Activated gamma-delta T cell treated with anti-CD3 and anti-CD28 coated beads, Interleukin-2, amount 50 U/mL, for 16 hours (primary cell): ENCODE results near the gene RPUSD3.
A peak's percentile ranks its signal among the peaks of the same experiment; 100 is the strongest.

Experiments
- DNase-seq: peaks from one replicate; pipeline ENCODE4 v3.0.0-alpha.2; 2020; ENCODE audit warnings: low read depth

RPUSD3 gene

DNA sequence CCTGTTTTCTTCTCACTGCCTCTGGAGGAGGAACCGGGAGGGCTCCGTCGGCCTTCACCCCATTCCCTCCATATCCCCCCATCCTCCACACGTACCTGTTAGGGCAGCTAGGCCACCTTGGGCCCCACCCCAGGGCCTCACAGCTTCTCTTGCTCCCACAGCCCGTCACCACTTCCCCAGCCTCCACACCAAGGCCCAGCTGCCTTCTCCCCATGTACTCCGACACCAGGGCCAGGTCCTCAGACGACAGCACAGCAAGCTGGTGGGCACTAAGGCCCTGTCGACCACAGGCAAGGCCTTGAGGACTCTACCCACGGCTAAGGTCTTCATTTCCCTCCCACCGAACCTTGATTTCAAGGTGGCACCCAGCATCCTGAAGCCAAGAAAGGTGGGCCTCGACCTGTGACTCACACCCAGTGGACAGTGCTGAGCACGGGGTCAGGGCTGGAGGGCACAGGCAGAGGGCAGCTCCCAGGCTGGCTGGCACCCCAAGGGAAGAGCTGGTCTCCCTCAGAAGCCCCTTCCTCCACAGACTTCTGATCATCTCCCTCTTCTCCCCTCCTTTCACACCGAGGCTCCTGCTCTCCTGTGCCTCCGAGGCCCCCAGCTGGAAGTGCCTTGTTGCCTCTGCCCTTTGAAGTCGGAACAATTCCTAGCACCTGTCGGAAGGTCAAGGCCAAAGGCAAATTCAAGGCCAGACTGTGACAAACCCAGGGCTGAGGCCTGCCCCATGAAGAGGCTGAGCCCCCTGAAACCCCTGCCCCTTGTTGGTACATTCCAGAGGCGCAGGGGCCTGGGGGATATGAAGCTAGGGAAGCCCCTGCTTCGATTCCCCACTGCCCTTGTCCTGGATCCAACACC, 9.1 kb downstream of the RPUSD3 start:
- no peak for DNase-seq

GRCh38 chr3:9833078-9833477, 10.7 kb downstream of the RPUSD3 start:
- DNase-seq, result no peak

DNA sequence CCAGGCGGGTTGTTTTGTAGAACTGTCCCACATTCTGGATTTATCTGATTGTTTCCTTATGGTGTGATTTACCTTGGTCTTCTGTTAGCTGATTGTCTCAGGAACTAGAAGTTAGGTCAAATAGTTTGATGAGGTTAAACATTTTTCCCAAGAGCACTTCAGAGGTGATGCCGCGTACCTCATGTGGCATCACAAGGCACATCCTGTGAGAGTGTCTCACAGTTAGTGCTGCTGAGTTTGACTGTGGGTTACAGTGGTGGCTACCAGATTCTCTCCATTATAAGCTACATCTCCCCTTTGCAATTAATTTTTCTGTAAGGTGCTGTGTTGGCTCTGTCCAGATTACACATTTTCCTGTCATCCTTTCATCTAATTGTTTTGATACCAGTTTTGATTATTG, 12.6 kb downstream of the RPUSD3 start:
- no peak for DNase-seq

DNA sequence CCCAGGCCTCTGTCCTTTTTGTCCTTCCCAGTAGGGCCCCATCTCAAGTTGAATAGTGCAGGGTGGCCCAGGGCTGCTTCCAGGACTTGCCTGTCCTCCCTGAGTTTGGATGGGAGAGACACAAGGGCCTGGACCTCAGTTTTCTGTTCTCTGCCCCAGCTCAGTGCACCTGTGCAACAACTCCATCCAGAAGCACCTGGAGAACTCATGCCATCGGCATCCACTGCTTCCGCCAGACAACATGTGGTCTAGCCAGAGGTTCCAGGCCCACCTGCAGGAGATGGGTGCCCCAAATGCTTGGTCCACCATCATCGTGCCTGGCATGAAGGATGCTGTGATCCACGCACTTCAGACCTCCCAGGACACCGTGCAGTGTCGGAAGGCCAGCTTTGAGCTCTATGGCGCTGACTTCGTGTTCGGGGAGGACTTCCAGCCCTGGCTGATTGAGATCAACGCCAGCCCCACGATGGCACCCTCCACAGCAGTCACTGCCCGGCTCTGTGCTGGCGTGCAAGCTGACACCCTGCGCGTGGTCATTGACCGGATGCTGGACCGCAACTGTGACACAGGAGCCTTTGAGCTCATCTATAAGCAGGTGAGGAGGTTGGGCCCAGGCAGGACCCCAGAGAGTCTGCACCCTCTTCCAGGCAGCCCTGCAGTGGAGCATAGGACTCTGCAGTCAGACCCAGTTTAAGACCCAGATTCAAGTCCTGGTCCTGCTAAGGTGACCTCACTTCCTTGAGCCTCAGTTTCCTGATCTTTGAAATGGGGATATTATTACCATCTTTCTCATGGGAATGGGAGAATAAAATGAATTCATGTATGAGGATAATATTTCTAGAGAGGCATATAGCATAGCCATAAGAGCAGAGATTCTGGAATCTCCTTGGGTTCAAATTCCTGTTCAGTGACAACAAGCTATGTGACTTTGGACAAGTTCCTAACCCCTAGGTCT, 14.7 kb downstream of the RPUSD3 start:
- no peak for DNase-seq

DNA sequence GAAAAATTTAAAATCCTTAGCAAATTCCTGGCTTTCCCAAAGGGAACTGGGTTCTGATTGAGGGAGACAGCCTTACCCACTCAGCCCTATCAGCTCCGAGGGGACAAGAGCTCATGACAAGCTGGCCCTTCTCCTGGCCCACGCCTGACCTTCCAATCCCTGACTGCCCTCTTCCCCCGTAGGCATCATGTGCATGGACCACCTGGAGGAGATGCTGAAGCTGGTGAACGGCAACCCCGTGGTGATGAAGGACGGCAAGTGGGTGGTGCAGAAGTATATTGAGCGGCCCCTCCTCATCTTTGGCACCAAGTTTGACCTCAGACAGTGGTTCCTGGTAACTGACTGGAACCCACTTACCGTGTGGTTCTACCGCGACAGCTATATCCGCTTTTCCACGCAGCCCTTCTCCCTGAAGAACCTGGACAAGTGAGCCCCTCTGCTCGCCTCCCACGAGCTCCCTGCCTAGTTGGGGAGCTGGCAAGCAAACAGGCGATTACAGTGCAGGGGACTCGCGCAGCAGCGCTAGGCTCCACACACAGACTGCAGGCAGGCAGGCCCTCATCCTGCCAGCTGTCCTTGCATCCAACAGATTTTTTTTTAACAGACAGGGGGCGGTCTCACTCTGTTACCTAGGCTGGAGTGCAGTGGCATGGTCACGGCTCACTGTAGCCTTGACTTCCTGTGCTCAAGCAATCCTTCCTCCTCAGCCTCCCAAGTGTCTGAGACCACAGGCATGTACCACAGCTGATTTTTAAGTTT, 16.8 kb downstream of the RPUSD3 start:
- DNase-seq, result no peak

DNA sequence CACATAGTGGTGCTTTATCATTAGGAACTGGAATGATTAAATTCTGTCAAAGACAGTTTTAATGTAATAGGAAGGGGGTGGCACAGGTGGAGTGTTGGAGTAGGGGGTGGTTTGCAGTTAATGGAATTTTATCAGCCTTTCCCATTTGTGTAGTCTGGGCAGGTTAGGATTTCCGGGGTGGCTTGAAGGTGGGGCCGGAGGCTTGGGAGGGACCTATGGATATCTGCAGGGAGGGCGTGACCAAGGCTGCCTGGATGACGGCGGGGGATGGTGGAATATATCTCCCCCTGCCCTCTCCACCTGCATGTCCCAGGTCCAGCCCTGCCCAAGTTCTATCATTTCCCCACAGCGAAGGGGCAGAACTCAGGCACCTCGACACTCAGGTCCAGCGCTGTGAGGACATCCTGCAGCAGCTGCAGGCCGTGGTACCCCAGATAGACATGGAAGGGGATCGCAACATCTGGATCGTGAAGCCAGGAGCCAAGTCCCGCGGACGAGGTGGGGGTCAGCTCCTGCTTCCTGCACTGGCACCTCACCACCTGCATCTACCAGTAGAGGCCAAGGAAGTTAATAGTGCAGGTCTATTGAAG, 18.3 kb downstream of the RPUSD3 start:
- no peak for DNase-seq

DNA sequence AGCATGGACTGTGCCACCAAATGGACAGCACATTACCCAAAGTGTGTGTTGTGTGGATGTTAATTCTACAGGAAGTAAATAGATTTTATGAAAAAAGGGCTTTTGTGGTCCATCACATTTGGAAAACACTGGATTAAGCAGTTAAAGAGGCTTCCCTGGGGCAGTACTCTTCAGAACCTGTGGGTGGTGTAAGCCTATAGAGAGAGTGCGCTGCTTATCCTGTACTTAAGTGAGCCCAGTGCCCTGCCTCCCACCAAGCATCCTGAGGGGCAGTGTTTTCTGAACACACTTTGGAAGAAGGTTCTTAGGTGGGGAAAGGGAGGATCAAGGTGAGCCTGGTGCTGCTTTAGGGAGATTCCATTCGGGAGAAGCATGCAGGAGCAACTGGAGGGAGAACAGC, 22.9 kb downstream of the RPUSD3 start:
- no peak for DNase-seq

DNA sequence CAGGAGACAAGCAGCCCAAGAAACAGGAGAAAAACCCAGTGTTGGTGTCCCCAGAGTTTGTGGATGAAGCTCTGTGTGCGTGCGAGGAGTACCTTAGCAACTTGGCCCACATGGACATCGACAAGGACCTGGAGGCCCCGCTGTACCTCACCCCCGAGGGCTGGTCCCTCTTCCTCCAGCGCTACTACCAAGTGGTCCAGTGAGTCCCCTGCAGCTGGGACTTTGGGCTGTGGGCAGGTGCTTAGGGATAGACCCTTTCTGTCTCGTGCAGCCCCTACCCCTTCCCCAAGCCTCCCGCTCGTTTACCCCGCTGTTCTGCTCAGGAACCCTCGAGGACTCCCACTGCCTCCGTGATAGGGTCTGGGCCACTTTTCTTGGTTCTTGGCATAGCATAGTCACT, 23.3 kb downstream of the RPUSD3 start:
- no peak for DNase-seq

GRCh38 chr3:9818666-9819335, 25.0 kb downstream of the RPUSD3 start:
- no peak for DNase-seq

DNA sequence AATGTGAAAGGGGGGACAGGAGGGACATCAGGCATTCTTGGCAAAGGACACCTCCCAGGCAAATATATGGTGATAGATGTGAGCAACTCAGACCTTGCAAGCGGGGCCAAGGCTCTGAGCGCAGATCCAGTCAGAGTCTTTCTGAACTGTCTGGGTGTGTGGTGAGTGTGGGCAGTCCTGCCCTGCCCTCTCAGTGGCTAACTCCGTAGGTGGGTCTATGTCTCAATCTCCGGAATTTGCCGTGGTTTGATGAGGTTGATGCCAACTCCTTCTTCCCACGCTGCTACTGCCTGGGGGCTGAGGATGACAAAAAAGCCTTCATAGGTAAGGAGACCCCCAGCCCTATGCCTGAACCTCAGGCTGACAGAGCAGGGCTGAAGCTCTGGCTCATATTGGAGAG, 26.4 kb downstream of the RPUSD3 start:
- DNase-seq, result no peak

- DNase-seq, result no peak
Measured at GRCh38 chr3:9815986-9816385, 27.8 kb downstream of the RPUSD3 start.

- DNase-seq, result no peak
Measured at GRCh38 chr3:9812870-9813483, 30.8 kb downstream of the RPUSD3 start.

GRCh38 chr3:9810846-9811245, 33.0 kb downstream of the RPUSD3 start:
- DNase-seq, result no peak

DNA sequence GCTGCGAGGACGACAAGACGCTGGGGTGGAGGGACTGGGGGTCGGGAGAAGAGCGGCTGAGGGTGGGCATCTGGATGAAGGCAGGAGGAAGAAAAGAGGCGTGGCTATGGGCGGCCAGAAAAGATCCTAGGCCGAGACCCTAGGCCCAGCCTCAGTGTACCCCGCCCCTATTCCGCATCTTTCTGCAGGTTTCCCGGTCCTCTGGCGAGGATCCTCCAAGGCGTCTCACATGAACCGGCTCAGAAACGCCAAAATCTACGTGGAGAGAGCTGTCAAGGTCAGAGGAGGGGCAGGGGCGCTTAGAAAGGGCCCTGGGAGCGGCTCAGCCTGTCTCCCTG, 33.4 kb downstream of the RPUSD3 start:
- DNase-seq, result no peak

DNA sequence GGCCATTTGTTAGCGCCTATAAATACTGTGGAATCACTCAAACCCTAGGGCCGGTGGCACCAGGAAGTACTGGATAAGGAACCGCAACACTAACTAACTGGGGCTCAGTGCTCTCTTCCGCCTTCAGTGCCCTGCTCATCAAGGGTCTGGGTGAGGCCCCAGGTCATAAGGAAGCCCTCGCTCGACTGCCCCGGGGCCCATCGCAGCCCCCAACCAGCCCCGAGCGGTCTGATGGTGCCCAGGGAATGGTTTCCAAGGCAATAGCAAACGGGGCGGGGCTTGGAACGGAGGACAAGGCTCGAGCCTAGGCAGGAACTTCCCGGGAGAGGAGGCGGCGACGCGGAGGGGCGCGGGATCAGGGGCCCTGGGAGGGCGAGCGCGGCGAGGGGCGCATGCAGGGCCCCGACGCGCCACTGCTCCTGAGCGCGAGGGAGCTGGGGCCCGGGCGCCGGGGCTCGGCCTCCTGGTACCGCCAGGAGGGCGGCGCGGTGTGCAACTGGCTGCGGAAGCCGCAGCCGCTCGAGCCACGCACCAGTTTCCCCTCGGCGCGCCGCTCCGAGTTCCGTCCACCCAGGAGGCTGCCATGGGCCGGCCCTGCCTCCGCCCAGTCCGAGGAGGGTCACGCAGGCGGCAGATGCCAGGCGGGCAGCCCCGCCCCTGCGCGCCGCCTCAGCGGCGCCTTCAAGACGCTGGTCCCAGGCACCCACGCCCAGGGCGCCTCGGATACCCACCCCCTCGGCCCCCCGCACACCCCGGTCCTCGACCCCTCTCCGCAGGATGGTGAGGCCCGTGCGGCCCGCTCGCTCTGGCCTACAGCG, 34.0 kb downstream of the RPUSD3 start, which contains the start of gene TTLL3:
TTLL3 (plus strand) TSS at position 648 of the 818 bp plus-strand sequence. CDS start 400 bp downstream, outside the sequence.
- DNase-seq, result no peak

- DNase-seq, result no peak
Measured at GRCh38 chr3:9809239-9809614, 34.6 kb downstream of the RPUSD3 start.

DNA sequence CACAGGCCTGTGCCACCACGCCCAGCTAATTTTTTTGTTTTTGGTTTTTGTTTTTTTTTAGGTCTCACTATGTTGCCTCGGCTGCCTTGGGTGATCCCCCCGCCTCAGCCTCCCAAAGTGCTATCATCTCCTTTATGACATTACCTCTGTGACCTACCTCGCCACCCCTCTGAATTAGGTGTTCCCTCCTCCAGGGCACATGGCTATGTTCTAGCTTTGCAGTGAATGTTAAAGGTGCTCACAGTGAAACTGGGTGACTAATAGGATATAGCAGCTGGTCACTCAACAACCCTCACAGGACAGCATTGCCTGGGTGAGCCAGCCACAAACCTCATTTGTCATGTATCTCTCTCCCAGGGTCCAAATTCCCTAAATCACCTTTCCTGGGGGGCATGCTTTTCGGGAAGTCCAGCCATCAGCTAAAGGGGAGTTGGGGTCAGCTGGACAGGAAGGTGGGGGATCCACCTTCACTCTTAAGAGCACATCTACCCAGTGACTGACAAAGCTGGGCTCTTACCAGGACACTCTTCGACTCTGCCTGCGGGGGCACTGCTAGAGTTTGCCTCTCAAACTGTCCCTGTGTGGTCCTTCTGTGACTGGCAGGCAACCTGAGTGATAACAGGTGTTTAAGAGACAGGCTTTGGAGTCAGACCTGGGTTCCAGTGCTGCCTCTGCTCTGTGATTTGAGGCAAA, 35.3 kb downstream of the RPUSD3 start:
- DNase-seq, result peak; percentile 20

GRCh38 chr3:9807981-9808344, 35.8 kb downstream of the RPUSD3 start:
- DNase-seq, result no peak
